ENCODE measurements around the gene FOXN3. TPM values are rescaled to one million over a fixed set of nuclear protein-coding genes. Genes with fewer than 3 reads are reported as not detected.

Gene FOXN3
- total RNA-seq, 6 experiments from 2014 or later = 31.9 to 43.4 (median 37.9) TPM

DNA sequence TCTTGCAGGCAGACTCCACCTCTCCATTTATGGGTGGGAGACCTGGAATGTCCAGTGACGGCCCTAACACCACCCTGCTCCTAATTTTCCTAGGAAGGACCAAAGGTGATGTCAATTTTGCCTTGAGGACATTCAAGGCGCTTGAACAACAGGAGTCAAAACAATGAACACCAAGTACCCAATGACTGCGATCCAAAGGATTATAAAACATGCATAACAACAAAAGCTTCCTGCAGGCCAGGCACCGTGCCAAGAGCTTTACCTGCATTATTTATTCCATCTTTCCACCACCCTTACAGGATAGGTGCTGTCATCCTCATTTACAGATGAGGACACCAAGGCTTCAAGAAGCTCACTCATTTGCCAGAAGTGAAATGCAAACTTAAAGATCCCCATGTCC lies 15.2 kb upstream of the FOXN3 start:
- Mint-ChIP-seq H3K9me3 (no peaks in the 10 kb centered on the region), H3K27ac (no peak overlapping the region), H3K4me1 (ENCODE audit: low read depth) (peaks cover 36% of the 10 kb centered on the region), H3K36me3 (ENCODE audit: low read depth) (no peaks in the 10 kb centered on the region), H3K4me3 (no peak overlapping the region), H3K27me3 (ENCODE audit: insufficient read depth) (peaks cover 3% of the 10 kb centered on the region; the same call in 1 of the 2 replicates)
- no peak for DNase-seq
- TF ChIP-seq CTCF (IDR thresholded peaks at IDR 0.05) = no peak

- Mint-ChIP-seq H3K9me3 (no peaks in the 10 kb centered on the region), H3K4me3 (peak overlapping the region; percentile 76), H3K4me1 (ENCODE audit: low read depth) (peaks cover 50% of the 10 kb centered on the region), H3K27ac (peak overlapping the region; percentile 79), H3K27me3 (ENCODE audit: insufficient read depth) (peaks cover 4% of the 10 kb centered on the region), H3K36me3 (ENCODE audit: low read depth) (peaks cover 3% of the 10 kb centered on the region; the same call in 1 of the 2 replicates)
- no peak for DNase-seq
- no peak for TF ChIP-seq CTCF (IDR thresholded peaks at IDR 0.05)
These were observed 13.6 kb upstream of the FOXN3 start for GRCh38 chr14:89430391-89431236.

- peak overlapping the region; percentile 79 for H3K27ac Mint-ChIP-seq
- DNase-seq = no peak
- H3K4me1 Mint-ChIP-seq (ENCODE audit: low read depth) = peaks cover 59% of the 10 kb centered on the region
- no peak for TF ChIP-seq CTCF (IDR thresholded peaks at IDR 0.05)
- H3K36me3 Mint-ChIP-seq (ENCODE audit: low read depth) = peaks cover 3% of the 10 kb centered on the region; the same call in 1 of the 2 replicates
- H3K4me3 Mint-ChIP-seq = peak overlapping the region; percentile 76
- no peaks in the 10 kb centered on the region for H3K9me3 Mint-ChIP-seq
- H3K27me3 Mint-ChIP-seq (ENCODE audit: insufficient read depth) = peaks cover 4% of the 10 kb centered on the region
These were observed 12.5 kb upstream of the FOXN3 start for GRCh38 chr14:89429199-89430181.

GRCh38 chr14:89428546-89429198 lies 11.6 kb upstream of the FOXN3 start:
- Mint-ChIP-seq H3K4me1 (ENCODE audit: low read depth) (peaks cover 67% of the 10 kb centered on the region), H3K9me3 (no peaks in the 10 kb centered on the region), H3K36me3 (ENCODE audit: low read depth) (peaks cover 3% of the 10 kb centered on the region; the same call in 1 of the 2 replicates), H3K27ac (peak overlapping the region; percentile 79), H3K27me3 (ENCODE audit: insufficient read depth) (peaks cover 4% of the 10 kb centered on the region), H3K4me3 (peak overlapping the region; percentile 76; the same call in 1 of the 2 replicates)
- no peak for DNase-seq
- no peak for TF ChIP-seq CTCF (IDR thresholded peaks at IDR 0.05)

GRCh38 chr14:89428173-89428523 lies 11.1 kb upstream of the FOXN3 start:
- no peaks in the 10 kb centered on the region for H3K9me3 Mint-ChIP-seq
- H3K27ac Mint-ChIP-seq = peak overlapping the region; percentile 49; the same call in 1 of the 2 replicates
- H3K4me3 Mint-ChIP-seq = no peak overlapping the region; the same call in 1 of the 2 replicates
- TF ChIP-seq CTCF (IDR thresholded peaks at IDR 0.05) = no peak
- H3K27me3 Mint-ChIP-seq (ENCODE audit: insufficient read depth) = peaks cover 4% of the 10 kb centered on the region
- no peak for DNase-seq
- peaks cover 69% of the 10 kb centered on the region for H3K4me1 Mint-ChIP-seq (ENCODE audit: low read depth)
- H3K36me3 Mint-ChIP-seq (ENCODE audit: low read depth) = peaks cover 3% of the 10 kb centered on the region; the same call in 1 of the 2 replicates

Measured in HFFc6 (cell line).